PC-9 (cell line): Measurements from ENCODE around the gene F9.

ENCODE experiments used
- CTCF ChIP-seq: fragments of 200-600 bp; sonication (generic); conservative IDR thresholded peaks from 2 replicates; pipeline ENCODE4 v1.6.1; 2017; ENCODE audit warnings: mixed run types, antibody characterized with exemption, mild to moderate bottlenecking, moderate library complexity
- EZH2 ChIP-seq: fragments of 200-600 bp; sonication (generic); IDR thresholded peaks from 2 replicates; pipeline ENCODE4 v1.8.0; 2017; ENCODE audit warnings: antibody characterized with exemption, low read depth

- no peak for TF ChIP-seq CTCF
- no peak for TF ChIP-seq EZH2
Observed at GRCh38 chrX:139544591-139544990, 14.1 kb downstream of the F9 start.
